ENCODE results near the gene TCF7L2.

TCF7L2 gene

GRCh38 chr10:113004069-113004618 lies 54.1 kb downstream of the TCF7L2 start:
- Histone ChIP-seq H3K36me3 (peaks cover 0 to 4% (median 0%) of the 10 kb centered on the region in 3 donors), H3K9me3 (no peaks in the 10 kb centered on the region), H3K27ac (peak overlapping the region in 1 of 2 donors; percentile 16), H3K4me1 (peaks cover 3 to 98% (median 80%) of the 10 kb centered on the region in 4 donors), H3K4me3 (no peak overlapping the region), H3K27me3 (no peaks in the 10 kb centered on the region)
- DNase-seq = no peak
- intact Hi-C loops (cut with DNase I; ENCODE audit: low total_unique reads) = no loop called here
- TF ChIP-seq CTCF (IDR thresholded peaks at IDR 0.05) = no peak

- peaks cover 3 to 94% (median 73%) of the 10 kb centered on the region in 4 donors for H3K4me1 ChIP-seq
- no peak for TF ChIP-seq CTCF (IDR thresholded peaks at IDR 0.05)
- intact Hi-C loops (cut with DNase I; ENCODE audit: low total_unique reads) = no loop called here
Measured at GRCh38 chr10:113005380-113005779, 55.3 kb downstream of the TCF7L2 start.

GRCh38 chr10:113006656-113007342 lies 56.8 kb downstream of the TCF7L2 start:
- no peak for TF ChIP-seq CTCF (IDR thresholded peaks at IDR 0.05)
- H3K27ac ChIP-seq = peak overlapping the region; percentile 59 to 66
- H3K27me3 ChIP-seq = no peaks in the 10 kb centered on the region
- DNase-seq = no peak
- H3K4me3 ChIP-seq = peak overlapping the region in 1 of 2 donors; percentile 6
- H3K36me3 ChIP-seq = peaks cover 0 to 4% (median 0%) of the 10 kb centered on the region in 3 donors
- no peaks in the 10 kb centered on the region for H3K9me3 ChIP-seq
- H3K4me1 ChIP-seq = peaks cover 0 to 90% (median 63%) of the 10 kb centered on the region in 4 donors
- intact Hi-C loops (cut with DNase I; ENCODE audit: low total_unique reads) = no loop called here

More at GRCh38 chr10:113005380-113005779, 55.3 kb downstream of the TCF7L2 start:
- Histone ChIP-seq H3K9me3 (no peaks in the 10 kb centered on the region), H3K27me3 (no peaks in the 10 kb centered on the region), H3K36me3 (peaks cover 0 to 4% (median 0%) of the 10 kb centered on the region in 3 donors), H3K27ac (peak overlapping the region; percentile 59 to 66), H3K4me3 (no peak overlapping the region)
- no peak for DNase-seq

- no peak overlapping the region for H3K4me3 ChIP-seq
- intact Hi-C loops (cut with DNase I; ENCODE audit: low total_unique reads) = no loop called here
- no peaks in the 10 kb centered on the region for H3K27me3 ChIP-seq
- peaks cover 0 to 90% (median 57%) of the 10 kb centered on the region in 4 donors for H3K4me1 ChIP-seq
- no peak for TF ChIP-seq CTCF (IDR thresholded peaks at IDR 0.05)
- DNase-seq = no peak
- H3K36me3 ChIP-seq = peaks cover 0 to 4% (median 0%) of the 10 kb centered on the region in 3 donors
- peak overlapping the region; percentile 59 to 66 for H3K27ac ChIP-seq
- no peaks in the 10 kb centered on the region for H3K9me3 ChIP-seq
Measured at GRCh38 chr10:113007343-113007771, 57.3 kb downstream of the TCF7L2 start.

- H3K4me1 ChIP-seq = peaks cover 0 to 91% (median 57%) of the 10 kb centered on the region in 4 donors
- intact Hi-C loops (cut with DNase I; ENCODE audit: low total_unique reads) = no loop called here
- H3K9me3 ChIP-seq = no peaks in the 10 kb centered on the region
- H3K4me3 ChIP-seq = no peak overlapping the region
- no peak for TF ChIP-seq CTCF (IDR thresholded peaks at IDR 0.05)
- H3K27ac ChIP-seq = peak overlapping the region; percentile 59 to 66
- no peak for DNase-seq
- peaks cover 0 to 4% (median 0%) of the 10 kb centered on the region in 3 donors for H3K36me3 ChIP-seq
- no peaks in the 10 kb centered on the region for H3K27me3 ChIP-seq
Measured at GRCh38 chr10:113007821-113008220, 57.8 kb downstream of the TCF7L2 start.
